Putamen (tissue), 1 donor: ENCODE results near the gene SIGLEC1.
A peak's percentile ranks its signal among the peaks of the same experiment; 100 is the strongest.

Source experiments
- DNase-seq: peaks from one replicate; pipeline ENCODE4 v3.0.0-alpha.2; 2016; ENCODE audit warnings: low spot score

SIGLEC1 gene

GRCh38 chr20:3728876-3729275 lies 16.5 kb upstream of the SIGLEC1 start:
- DNase-seq, result no peak

- no peak for DNase-seq
Measured at GRCh38 chr20:3728354-3728753, 16.0 kb upstream of the SIGLEC1 start.

- DNase-seq, result no peak
Measured at GRCh38 chr20:3727401-3728021, 15.1 kb upstream of the SIGLEC1 start.

GRCh38 chr20:3724356-3724755 lies 12.0 kb upstream of the SIGLEC1 start:
- DNase-seq, result no peak

- DNase-seq, result no peak
Measured at GRCh38 chr20:3723284-3723683, 10.9 kb upstream of the SIGLEC1 start.

- no peak for DNase-seq
Measured at GRCh38 chr20:3721912-3722311, 9.5 kb upstream of the SIGLEC1 start.

GRCh38 chr20:3720626-3721025 lies 8.2 kb upstream of the SIGLEC1 start:
- no peak for DNase-seq

GRCh38 chr20:3720068-3720467 lies 7.7 kb upstream of the SIGLEC1 start:
- no peak for DNase-seq

- DNase-seq, result no peak
Measured at GRCh38 chr20:3719046-3719445, 6.6 kb upstream of the SIGLEC1 start.

GRCh38 chr20:3716195-3716834 lies 3.9 kb upstream of the SIGLEC1 start:
- no peak for DNase-seq

- DNase-seq, result peak; percentile 20
Measured at GRCh38 chr20:3714092-3714491, 1.7 kb upstream of the SIGLEC1 start.

GRCh38 chr20:3711484-3711941 lies 887 bp downstream of the SIGLEC1 start:
- DNase-seq, result no peak

GRCh38 chr20:3710703-3711483 lies 1.5 kb downstream of the SIGLEC1 start:
- peak; percentile 46 for DNase-seq

- no peak for DNase-seq
Measured at GRCh38 chr20:3710011-3710466, 2.4 kb downstream of the SIGLEC1 start.

GRCh38 chr20:3707508-3707899 lies 4.9 kb downstream of the SIGLEC1 start:
- no peak for DNase-seq

GRCh38 chr20:3706774-3707507 lies 5.5 kb downstream of the SIGLEC1 start:
- DNase-seq, result no peak

GRCh38 chr20:3705970-3706739 lies 6.2 kb downstream of the SIGLEC1 start:
- DNase-seq, result no peak

- DNase-seq, result no peak
Measured at GRCh38 chr20:3705491-3705969, 6.9 kb downstream of the SIGLEC1 start.

GRCh38 chr20:3704087-3704486 lies 8.3 kb downstream of the SIGLEC1 start:
- no peak for DNase-seq

GRCh38 chr20:3702611-3703391 lies 9.6 kb downstream of the SIGLEC1 start:
- no peak for DNase-seq
